ENCODE results near the gene SP4. TPM values are rescaled to one million over a fixed set of nuclear protein-coding genes. Genes with fewer than 3 reads are reported as not detected.
A peak's percentile ranks its signal among the peaks of the same experiment; 100 is the strongest.

Gene SP4
- total RNA-seq: 10 to 100 TPM; 15.9 to 32.7 TPM

DNA sequence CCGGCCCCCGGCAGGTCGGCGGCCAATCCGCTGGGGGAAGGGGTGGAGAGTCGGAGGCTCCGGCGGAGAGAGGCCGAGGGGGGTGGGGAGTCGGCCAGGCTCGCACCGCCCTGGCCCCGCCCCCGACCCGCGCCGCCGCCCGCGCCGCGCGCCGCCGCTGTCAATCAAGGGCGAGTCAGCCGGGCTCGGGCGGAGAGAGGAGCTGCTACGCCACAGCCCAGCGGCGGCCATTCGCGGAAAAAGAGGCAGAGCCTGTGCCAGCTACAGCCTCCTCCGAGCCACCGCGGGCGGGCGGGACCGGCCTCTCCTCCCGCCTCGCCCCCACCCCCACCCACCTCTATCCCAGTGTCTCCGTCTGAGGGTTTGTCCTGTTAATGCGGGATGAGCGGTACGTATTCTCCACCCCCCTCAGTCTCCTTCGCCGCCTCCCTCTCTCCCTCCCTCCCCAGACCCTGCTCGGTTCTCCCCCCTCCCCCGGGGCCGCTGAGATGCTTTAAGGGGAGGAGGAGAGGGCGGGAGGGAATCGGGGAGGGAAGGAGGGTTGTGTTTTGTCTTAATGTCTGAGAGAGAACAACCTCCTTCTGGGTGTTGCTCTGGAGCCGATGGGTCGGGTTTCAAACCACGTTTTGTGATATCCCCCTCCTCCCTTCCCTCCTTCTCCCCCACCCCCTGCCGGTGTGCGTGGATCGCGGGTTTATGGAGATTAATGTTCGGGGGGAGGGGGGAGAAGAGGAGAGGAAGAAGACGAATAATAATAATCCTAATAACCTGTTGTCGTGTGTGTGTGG lies at the start of gene SP4:
Gene SP4 (plus strand): TSS at position 213 of the 788 bp plus-strand sequence. CDS start 169 bp downstream, at position 382.
- DNase-seq (ENCODE audit: low spot score in 2 of 2): peak; percentile 96 to 98
- no peaks in the 10 kb centered on the region for H3K9me3 Mint-ChIP-seq
- peaks cover 24 to 25% of the 10 kb centered on the region in 2 donors for H3K36me3 Mint-ChIP-seq
- ATAC-seq: peak; percentile 79 to 80
- peak within 1 kb of the TSS; percentile 96 to 99 for H3K27ac Mint-ChIP-seq

DNA sequence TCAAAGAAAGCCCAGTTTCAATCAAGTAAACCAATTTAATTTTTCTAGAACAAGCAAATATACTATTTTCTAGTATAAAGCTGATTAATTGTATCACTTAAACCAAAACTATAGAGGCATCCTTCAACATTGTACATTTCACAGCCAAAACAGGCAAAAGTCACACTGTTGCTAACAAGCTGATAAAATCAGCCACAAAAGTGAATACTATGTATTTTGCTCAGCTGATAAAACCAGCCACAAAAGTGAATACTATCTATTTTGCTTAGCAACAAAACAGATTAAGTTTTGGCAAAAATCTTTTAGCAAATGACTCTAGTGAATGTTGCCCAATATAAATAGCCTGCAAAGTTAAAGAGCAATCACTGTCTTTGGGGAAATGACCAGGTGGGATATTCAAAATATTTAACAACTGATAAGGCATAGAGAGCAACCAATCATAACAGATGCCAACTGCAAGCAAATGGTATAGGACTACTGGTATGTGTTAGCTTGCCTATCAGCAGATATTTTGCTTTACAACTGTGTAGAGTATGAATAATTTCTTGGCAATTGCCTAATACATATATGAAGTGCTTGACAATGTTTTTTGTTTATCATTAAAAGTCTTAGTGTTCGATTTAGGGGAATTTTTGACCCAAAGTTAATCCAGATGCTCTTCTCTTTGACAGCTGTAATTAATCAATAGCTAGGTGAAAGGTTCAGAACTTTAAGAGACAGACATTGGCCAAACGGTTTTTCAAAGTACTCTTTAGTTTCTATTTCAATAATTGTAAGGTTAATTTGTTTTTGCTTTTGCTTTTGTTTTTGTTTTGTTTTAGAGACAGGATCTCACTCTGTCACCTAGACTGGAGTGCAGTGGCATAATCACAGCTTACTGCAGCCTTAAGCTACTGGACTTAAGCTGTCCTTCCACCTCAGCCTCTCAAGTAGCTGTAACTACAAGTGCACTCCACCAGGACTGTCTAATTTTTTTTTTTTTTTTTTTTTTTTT lies 44.4 kb upstream of the SP4 start:
- H3K9me3 Mint-ChIP-seq: no peaks in the 10 kb centered on the region
- DNase-seq (ENCODE audit: low spot score in 2 of 2) (no peak), ATAC-seq (no peak)
- no peak overlapping the region for H3K27ac Mint-ChIP-seq
- H3K36me3 Mint-ChIP-seq: no peaks in the 10 kb centered on the region

DNA sequence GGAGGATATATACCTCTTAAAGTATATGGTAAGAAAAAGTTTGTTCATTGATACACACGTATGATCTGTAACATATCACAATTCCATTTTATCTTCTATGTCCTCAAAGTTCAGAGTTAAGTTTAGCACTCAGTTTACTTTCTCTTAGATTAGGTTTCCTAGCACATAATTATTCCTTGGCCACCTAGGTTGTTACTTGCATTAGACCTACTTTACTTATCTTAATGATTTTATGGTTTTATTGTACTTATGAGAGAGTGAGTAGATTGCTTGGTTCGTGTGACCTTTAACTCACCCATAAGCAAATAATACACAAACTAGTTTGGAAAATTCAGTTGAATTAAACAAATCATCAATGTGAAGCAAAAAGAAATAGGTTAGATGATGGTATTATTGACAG lies 33.9 kb upstream of the SP4 start:
- Mint-ChIP-seq H3K36me3 (no peaks in the 10 kb centered on the region), H3K27ac (no peak overlapping the region), H3K9me3 (no peaks in the 10 kb centered on the region)
- DNase-seq (ENCODE audit: low spot score in 2 of 2) (no peak), ATAC-seq (no peak)

DNA sequence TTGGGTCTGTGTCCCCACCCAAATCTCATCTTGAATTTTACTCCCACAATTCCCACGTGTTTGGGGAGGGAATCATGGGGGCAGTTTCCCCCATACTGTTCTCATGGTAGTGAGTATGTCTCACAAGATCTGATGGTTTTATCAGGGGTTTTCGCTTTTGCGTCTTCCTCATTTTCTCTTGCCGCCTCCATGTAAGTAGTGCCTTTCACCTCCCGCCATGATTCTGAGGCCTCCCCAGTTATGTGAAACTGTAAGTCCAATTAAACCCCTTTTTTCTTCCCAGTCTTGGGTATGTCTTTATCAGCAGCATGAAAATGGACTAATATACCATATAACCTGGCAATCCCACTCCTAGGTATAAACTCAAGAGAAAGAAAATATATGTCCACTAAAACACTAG lies 25.9 kb upstream of the SP4 start:
- peaks cover 6 to 20% of the 10 kb centered on the region in 2 donors for H3K9me3 Mint-ChIP-seq
- DNase-seq (ENCODE audit: low spot score in 2 of 2): no peak
- ATAC-seq: no peak
- no peak overlapping the region for H3K27ac Mint-ChIP-seq
- peaks cover 11 to 15% of the 10 kb centered on the region in 2 donors for H3K36me3 Mint-ChIP-seq

DNA sequence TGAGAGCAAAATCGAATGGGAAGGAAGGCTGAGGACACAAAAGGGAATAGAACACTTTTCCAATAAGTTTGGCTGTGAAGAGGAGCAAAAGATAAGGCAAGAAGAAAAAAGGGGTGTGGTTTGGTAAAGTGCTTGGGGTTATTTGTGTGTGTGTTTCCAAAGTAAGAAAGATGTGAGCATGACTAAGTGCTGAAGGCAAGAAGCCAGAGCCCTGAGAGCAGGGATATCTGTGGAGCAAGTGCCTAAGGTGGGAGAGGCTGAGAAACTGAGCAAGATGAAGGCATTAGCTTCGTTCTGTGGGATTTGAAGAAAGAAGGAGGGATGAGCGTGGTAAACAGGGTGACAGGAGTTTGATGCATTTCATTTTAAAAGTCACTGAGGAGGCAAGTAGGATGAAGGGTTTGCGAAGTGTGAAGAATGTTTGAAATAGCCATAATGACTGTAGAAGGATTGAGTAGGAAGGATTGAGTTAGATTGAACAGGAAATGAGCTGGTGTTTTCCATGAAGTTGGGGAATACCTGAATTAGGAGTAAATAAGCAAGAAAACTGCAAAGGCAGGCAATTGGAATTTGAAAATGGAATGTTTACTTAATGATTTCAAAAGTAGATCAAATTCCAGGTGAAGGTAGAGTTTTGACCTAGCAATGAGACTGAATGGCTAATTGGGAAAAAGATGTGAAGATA lies 19.9 kb upstream of the SP4 start:
- ATAC-seq (no peak), DNase-seq (ENCODE audit: low spot score in 2 of 2) (no peak)
- peak overlapping the region in 1 of 2 donors; percentile 19 for H3K27ac Mint-ChIP-seq
- H3K36me3 Mint-ChIP-seq: peaks cover 0 to 11% of the 10 kb centered on the region in 2 donors
- H3K9me3 Mint-ChIP-seq: peaks cover 9 to 14% of the 10 kb centered on the region in 2 donors

DNA sequence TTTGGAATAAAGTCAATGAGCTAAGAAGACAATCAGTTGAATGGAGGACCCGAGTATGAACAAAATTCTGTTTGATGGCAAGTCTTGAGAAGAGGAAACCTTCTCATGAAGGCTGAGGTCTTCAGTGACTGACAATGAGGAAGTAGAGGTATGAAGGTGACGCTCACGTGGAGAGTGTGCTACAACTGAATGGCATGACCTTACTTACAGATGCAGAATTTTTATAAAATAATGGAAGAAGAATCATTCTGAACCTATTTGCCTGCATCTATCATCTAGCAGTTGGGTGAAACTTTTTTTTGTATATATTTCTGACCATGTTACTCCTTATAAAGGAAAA lies 19.4 kb upstream of the SP4 start:
- DNase-seq (ENCODE audit: low spot score in 2 of 2): no peak
- peaks cover 9 to 15% of the 10 kb centered on the region in 2 donors for H3K9me3 Mint-ChIP-seq
- no peak for ATAC-seq
- no peak overlapping the region for H3K27ac Mint-ChIP-seq
- H3K36me3 Mint-ChIP-seq: peaks cover 1 to 10% of the 10 kb centered on the region in 2 donors

DNA sequence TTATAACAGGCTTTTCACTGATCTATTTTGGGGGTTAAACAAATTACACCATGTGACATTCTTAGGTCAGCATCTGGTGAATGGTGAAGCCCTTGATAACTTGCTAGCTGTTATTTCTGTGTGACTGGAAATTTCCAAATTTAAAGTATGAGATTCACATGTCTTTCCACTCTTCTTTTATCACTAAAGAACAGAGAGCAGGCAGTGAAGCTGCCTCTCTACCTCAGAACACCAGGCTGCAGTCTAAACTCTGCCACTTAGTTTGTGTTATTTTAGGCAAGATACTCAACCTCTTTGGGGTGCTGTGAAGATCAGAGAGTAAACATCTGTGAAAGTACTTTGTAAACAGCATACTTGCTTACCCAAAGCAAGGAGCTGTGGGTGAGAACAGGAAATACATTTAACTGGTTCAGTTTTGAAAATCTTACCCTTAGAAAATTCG lies 15.5 kb upstream of the SP4 start:
- ATAC-seq (no peak), DNase-seq (ENCODE audit: low spot score in 2 of 2) (no peak)
- Mint-ChIP-seq H3K36me3 (peaks cover 4 to 6% of the 10 kb centered on the region in 2 donors), H3K27ac (no peak overlapping the region), H3K9me3 (peaks cover 8 to 14% of the 10 kb centered on the region in 2 donors)

DNA sequence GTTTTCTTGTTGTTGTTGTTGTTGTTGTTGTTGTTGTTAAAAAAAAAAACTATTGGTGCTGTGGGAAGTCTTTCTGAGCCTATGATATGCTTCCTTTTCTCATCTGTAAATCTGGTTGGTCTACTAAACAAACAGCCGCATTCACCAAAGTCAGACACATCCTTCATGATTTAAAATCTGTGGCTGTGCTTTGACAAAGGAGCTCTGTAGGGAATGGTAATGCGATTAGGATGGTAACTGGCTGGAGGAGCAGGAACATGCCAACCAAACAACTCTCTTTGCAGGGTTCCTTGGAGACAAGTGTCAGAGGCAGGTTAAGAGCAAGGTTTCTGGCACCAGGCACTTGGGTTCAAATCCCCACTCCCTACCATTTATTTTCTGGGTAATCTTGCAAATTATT lies 14.9 kb upstream of the SP4 start:
- H3K9me3 Mint-ChIP-seq: peaks cover 3 to 9% of the 10 kb centered on the region in 2 donors
- H3K27ac Mint-ChIP-seq: no peak overlapping the region
- no peak for ATAC-seq
- peaks cover 4 to 6% of the 10 kb centered on the region in 2 donors for H3K36me3 Mint-ChIP-seq
- no peak for DNase-seq (ENCODE audit: low spot score in 2 of 2)

DNA sequence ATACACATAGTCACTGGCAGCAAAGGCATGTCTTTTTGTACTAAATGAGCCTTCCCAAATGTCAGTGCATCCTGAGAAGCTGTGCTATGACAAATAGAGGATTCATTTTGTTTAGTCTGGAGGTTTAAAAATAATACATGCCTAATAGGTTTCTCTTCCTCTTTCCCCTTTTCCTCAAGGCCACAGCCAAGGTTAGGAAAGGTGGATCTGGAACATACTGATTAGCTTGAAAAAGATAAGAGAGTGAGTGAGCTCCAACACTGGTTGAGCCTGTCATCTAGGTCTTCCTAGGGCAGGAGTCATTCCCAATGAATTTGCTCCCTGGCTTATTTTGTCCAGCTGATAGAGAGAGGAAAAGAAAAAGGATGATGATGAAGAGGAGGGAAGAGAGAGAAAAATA lies 14.4 kb upstream of the SP4 start:
- H3K36me3 Mint-ChIP-seq: peaks cover 4 to 6% of the 10 kb centered on the region in 2 donors
- no peak for ATAC-seq
- no peak overlapping the region for H3K27ac Mint-ChIP-seq
- H3K9me3 Mint-ChIP-seq: peaks cover 0 to 6% of the 10 kb centered on the region in 2 donors
- DNase-seq (ENCODE audit: low spot score in 2 of 2): no peak

DNA sequence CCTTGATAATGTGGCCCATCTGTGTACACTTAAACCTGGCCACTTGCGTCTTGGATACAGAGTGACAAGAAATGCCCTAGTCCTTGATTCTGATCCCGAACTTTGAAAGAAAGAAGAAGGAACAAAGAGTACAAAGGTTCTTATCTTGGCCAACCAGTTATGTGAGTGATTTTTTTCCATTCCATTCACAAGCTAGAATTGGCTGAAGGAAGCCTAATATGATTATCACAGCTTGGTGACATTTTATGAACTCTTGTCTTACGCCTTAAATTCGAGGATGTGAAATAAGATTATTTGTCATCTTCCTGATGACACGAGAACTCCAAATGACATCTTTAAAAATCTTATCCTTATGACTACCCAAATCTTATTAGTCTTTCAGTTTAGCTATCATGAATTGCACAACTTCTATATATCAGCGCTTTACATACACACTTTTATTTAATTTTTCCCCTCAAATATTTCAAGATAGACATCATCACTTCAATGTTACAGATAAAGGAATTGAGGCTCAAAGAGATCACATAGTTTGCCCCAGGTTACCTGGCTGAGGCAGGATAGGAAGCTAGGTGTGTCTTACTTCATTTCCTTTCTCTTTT lies 13.0 kb upstream of the SP4 start:
- no peak for ATAC-seq
- no peak overlapping the region for H3K27ac Mint-ChIP-seq
- peaks cover 0 to 6% of the 10 kb centered on the region in 2 donors for H3K9me3 Mint-ChIP-seq
- H3K36me3 Mint-ChIP-seq: peaks cover 3 to 6% of the 10 kb centered on the region in 2 donors
- no peak for DNase-seq (ENCODE audit: low spot score in 2 of 2)

DNA sequence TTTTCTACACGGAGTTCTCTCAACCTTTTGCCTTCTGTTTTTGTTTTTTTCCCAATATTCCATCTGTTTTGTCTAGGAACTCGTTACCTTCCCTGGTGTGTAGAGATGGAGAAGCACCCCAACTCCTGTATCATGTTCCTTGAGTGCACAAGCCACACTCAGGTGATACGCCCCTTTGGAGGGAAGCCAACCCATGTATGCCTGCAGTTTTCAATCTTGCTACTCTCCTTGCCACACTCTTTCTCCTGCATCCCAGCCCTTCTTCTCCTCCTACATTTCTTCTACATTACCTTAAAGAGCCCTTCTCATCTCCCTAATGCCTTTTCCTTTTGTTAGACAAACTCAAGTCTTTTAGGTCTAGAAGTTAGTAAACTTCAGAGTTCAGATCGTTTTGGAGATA lies 10.2 kb upstream of the SP4 start:
- Mint-ChIP-seq H3K9me3 (peaks cover 0 to 6% of the 10 kb centered on the region in 2 donors), H3K36me3 (peaks cover 0 to 6% of the 10 kb centered on the region in 2 donors), H3K27ac (no peak overlapping the region)
- DNase-seq (ENCODE audit: low spot score in 2 of 2) (no peak), ATAC-seq (no peak)

DNA sequence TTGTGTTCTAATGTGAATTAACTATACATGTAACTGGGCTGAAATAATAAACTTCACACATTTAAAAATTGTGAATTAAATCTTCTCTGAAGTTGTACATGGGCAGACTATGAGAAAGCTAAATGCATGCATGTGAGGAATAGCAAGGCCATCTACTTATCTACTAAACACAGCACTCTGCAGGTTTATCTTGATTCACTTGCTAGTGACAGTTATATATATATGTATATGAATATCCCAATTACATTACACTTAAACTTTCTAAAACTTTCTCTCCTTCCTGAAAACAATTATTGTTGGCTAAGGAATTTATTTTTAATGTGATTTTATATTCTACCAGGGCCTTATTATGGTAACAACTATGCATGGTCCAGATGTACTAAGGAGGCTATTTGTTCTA lies 5.1 kb upstream of the SP4 start:
- H3K36me3 Mint-ChIP-seq: no peaks in the 10 kb centered on the region
- DNase-seq (ENCODE audit: low spot score in 2 of 2) (no peak), ATAC-seq (no peak)
- H3K9me3 Mint-ChIP-seq: no peaks in the 10 kb centered on the region
- H3K27ac Mint-ChIP-seq: peak overlapping the region in 1 of 2 donors; percentile 2

DNA sequence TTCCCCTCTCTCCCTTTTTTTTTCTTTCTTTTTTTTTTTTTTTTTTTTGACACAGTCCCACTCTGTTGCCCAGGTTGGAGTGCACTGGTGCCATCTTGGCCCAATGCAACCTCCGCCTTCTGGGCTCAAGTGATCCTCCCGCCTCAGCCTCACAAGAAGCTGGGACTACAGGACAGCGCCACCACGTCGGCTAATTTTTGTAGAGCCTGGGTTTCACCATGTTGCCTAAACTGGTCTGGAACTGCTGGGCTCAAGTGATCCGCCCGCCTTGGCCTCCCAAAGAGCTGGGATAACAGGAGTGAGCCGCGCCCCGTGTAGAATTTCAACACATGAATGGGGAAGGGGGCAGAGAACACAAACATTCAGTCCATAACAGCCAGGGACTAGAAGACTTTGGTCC lies 2.6 kb upstream of the SP4 start:
- peaks cover 22% of the 10 kb centered on the region in 2 donors for H3K36me3 Mint-ChIP-seq
- no peaks in the 10 kb centered on the region for H3K9me3 Mint-ChIP-seq
- ATAC-seq: no peak

DNA sequence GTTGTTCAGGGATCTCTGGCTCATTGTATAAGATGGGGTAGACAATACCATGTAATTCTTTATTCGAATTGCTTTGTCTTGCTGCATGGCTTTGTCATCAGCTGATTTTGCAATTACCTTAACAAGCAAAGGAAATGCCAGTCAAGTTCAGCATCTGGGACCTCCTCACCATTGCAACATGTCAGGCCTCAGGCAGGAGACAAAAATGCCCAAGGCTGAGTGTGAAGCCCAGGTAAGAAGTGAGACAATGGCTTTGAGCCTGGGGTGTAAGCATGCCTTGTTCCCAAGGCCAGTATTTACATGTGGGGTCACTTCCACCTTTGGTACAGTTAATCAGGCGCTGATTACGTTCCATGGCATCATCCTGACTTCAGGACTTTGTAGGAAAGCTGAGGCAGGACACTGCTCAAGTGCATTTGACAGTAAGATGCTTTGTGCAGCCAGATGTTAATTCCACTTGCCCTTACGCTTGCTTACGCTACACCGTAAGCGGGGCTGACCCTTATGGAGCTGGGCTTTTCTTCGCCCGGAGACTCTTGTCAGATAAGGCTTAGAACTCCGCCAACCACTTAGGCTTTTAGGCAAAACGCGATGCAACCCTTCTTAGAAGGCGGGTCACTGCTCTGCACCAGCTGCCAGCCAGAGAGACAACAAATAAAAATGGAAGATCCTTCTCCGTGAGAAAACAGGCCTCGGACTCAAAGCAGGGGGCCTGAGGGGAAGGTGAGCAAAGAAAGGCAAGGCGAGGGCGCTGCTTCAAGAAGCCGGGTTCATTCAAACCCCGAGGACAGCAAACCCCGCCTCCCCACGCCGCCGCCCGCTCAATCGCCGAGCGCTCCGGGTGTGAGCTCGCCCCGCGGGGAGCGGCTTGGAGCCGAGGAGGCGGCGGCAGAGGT lies 1.3 kb upstream of the SP4 start:
- peaks cover 24 to 25% of the 10 kb centered on the region in 2 donors for H3K36me3 Mint-ChIP-seq
- peak overlapping the region; percentile 62 to 75 for H3K27ac Mint-ChIP-seq
- DNase-seq (ENCODE audit: low spot score in 2 of 2) (no peak), ATAC-seq (no peak)
- no peaks in the 10 kb centered on the region for H3K9me3 Mint-ChIP-seq

More for the DNA sequence above, 2.6 kb upstream of the SP4 start:
- no peak overlapping the region for H3K27ac Mint-ChIP-seq
- DNase-seq (ENCODE audit: low spot score in 2 of 2): no peak

DNA sequence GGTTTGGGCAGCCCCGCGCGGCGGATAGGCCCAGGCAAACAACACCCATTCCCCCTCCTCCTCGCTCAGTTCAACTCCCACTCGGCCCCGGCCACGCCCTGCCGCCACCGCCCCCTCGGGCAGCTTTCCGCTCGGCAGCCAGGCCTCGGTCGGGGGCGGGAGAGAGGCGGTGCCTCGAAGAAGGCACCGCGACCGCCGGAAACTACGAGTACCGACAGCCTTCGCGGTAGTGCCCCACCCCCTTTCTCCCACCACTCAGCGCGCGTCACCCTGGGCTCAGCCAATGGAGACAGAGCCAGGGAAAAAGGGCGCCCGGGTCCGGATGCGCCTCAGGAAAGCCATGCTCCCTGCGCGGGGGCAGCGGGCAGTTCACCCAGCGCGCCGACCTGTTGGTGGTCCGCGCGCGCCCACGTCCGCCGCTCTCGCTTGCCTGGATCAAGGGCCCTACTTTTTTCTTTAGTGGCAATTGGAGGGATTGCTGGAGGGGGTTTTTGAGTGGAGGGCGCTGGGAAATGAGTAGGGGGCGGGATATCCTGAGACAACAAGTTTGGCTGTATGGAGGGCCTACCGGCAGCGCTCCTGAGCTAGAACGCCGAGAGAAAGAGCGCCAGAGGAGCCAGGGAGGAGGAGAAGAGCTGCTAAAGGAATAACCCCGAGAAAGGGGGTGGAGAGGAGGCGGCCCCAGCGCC lies 557 bp upstream of the SP4 start:
- no peaks in the 10 kb centered on the region for H3K9me3 Mint-ChIP-seq
- ATAC-seq (peak; percentile 82), DNase-seq (ENCODE audit: low spot score in 2 of 2) (peak; percentile 99)
- peaks cover 24 to 25% of the 10 kb centered on the region in 2 donors for H3K36me3 Mint-ChIP-seq
- H3K27ac Mint-ChIP-seq: peak overlapping the region; percentile 96 to 99

Measured in activated naive CD4-positive, alpha-beta T cell treated with anti-CD3 and anti-CD28 coated beads, Interleukin-2, amount 50 U/mL, for 72 hours (primary cell).